ENCODE data around the gene PUSL1.

The PUSL1 gene

DNA sequence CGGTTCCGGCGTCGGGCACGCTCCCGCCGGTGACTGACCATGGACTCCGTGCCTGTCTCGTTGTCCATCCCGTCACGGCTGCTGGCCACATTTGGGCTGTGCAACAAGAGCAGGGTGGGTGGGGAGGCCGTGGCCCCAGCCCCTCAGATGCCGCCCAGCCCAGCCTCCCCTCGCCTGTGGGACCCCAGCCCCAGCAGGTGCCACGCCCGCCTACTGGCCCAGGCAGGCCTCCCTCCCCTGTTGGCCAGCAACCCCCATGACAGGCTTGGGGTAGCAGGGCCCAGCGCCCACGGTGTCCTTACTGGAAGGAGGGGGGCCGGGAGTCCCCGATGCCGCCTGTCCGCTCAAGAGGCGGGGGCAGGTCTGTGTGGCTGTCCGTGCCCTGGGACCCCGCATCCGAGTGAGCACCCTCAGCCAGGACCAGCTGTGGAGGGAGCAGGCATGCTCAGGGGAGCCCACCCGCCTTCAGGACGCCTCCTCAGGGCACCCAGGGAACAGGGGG is 33.7 kb downstream of the PUSL1 start:
- DNase-seq, result no peak

GRCh38 chr1:1342584-1343115 is 34.3 kb downstream of the PUSL1 start:
- DNase-seq, result no peak

DNA sequence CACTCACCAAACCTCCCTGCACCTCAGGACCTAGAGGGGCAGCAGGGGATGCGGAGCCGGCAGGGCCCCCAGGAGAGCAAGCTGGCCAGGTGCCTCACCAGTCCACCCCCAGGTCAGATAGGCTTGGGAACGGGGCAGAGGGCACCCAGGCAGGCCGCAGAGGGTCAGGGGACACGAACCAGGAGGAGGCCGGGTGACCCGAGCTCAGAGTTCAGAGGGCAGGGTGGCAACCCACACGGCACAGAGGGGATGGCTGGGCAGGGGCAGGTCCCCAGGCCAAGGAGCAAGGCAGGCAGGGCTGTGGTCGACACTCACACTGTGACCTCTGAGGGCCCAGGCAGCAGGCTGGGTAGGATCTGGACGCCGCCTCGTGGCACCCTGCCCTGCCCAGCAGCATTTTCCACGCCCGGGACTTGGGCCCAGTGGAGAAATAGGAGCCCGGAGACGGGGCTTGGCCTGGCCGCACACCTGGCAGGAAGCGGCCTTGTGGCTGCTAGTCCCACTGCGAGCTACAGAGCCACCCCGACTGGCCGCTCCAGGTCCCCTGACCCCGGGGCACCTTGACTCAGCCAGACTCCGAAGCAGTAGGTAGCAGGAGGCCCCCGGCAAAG is 35.5 kb downstream of the PUSL1 start:
- DNase-seq, result no peak

GRCh38 chr1:1344655-1345361 is 36.4 kb downstream of the PUSL1 start:
- no peak for DNase-seq

DNA sequence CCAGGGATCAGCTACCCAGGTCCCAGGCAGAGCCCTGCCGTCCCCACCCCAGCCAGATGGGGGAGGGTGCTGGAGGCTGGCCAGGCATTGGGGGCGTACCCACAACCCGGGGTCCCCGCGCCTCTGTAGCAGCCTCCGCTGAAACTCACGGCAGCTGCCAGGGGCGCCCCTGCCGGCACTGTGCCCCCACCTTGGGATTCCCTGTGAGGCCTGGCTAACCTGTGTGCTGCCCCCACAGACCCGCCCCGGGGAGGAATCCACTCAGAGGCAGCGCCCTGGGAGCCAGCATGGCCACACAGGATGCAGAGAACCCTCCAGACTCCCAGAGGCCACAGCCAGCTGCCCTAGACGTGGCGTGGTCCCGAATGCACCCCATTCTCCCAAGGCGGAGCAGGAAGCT is 37.0 kb downstream of the PUSL1 start:
- no peak for DNase-seq

- DNase-seq, result no peak
Measured at GRCh38 chr1:1345860-1346500, 37.6 kb downstream of the PUSL1 start.

DNA sequence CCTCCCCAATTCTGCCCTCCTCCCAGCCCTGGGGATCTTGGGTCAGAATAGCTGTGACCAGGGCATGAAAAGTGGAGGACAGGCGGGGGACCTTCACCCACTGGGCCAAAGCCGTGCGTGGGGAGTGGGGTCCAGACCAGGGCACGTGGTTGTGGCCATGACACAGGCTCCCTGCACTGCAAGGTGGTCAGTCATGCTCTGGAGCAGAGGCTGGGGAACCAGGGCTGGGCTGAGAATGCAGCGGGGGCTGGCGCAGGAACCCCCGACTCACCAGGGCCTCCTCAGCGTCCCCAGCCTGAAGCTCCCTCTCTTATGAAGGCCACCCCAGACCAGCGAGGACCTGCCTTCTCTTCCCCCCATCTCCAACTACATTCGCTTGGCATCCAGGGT is 38.1 kb downstream of the PUSL1 start:
- no peak for DNase-seq

DNA sequence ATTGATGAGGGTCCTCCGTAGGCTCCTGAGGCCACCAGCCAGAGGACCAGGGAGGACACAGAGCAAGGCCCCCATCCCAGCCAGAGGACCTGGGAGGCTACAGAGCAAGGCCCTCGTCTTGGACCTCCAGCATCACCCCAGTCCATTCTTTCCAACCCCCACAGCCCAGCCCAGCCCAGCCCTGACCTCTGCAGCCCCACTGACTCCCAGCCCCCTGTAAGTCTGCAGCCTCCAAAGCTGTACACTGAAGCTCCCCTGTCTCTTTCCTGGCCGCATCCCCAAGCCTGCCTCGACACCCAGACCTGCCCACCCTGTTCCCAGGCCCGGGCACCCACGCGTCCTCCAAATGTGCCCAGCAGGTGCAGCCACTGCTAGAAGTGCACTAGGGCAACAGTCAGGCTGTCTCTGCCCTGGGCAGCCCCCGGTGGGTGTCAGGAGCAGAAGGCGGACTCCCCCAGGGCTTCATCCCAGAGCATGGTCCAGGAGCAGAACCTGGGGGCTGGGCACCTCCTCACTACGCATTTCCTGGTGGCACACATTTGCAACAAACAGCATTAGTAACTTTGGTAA is 38.7 kb downstream of the PUSL1 start:
- DNase-seq, result no peak

- no peak for DNase-seq
Measured at GRCh38 chr1:1347663-1348419, 39.4 kb downstream of the PUSL1 start.

- DNase-seq, result no peak
Measured at GRCh38 chr1:1348420-1349255, 40.2 kb downstream of the PUSL1 start.

GRCh38 chr1:1349256-1350012 is 41.0 kb downstream of the PUSL1 start, which contains the start of gene DVL1:
DVL1 (minus strand) TSS chr1:1349418; CDS start chr1:1349065, 353 bp downstream.
- peak; percentile 74 for DNase-seq

DNA sequence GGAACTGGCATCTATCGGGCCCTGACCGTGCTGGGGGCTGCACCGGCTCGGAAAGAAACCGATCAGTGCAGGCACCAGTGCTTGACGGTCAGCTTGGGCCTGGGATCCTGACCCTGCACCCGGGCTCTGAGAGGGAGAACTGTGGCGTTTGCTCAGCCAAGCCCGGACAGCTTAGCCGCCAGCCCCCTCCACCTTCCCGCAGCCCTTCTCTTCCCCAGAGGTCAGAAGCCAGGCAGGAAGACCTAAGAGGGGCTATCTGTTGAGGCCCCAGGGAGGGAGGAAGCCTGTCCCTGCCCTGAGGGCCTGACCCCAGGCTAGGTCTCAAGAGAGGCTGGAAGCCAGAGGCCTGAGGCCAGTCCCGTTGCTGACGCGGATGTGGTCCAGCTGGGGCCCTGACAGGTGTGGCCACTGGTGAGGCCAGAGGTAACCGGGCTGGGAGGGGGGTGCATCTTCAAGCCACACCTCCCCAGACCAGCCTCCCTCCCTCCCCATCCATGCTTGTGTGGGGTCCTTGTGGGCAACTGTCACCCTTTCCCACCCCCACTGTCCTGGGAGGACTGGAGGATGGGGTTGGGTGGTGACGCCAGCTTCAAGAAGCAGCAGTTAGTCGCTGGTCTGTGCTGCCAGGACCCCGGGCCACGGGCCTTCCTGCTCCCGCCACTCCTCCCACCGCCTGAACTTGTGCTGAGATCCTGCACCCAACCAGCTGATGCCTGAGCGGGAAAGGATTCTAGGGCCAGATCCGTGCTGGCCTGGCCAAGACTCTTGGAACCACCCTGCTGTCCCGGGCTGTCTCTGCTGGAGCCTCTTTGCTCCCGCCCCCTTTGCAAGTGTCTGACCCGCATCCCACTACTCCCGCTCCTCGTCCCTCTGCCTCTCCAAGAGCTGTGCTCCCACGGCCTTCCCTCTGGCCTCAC is 43.4 kb downstream of the PUSL1 start:
- no peak for DNase-seq

- no peak for DNase-seq
Measured at GRCh38 chr1:1352786-1353388, 44.5 kb downstream of the PUSL1 start.

- DNase-seq, result no peak
Measured at GRCh38 chr1:1353389-1354151, 45.2 kb downstream of the PUSL1 start.

DNA sequence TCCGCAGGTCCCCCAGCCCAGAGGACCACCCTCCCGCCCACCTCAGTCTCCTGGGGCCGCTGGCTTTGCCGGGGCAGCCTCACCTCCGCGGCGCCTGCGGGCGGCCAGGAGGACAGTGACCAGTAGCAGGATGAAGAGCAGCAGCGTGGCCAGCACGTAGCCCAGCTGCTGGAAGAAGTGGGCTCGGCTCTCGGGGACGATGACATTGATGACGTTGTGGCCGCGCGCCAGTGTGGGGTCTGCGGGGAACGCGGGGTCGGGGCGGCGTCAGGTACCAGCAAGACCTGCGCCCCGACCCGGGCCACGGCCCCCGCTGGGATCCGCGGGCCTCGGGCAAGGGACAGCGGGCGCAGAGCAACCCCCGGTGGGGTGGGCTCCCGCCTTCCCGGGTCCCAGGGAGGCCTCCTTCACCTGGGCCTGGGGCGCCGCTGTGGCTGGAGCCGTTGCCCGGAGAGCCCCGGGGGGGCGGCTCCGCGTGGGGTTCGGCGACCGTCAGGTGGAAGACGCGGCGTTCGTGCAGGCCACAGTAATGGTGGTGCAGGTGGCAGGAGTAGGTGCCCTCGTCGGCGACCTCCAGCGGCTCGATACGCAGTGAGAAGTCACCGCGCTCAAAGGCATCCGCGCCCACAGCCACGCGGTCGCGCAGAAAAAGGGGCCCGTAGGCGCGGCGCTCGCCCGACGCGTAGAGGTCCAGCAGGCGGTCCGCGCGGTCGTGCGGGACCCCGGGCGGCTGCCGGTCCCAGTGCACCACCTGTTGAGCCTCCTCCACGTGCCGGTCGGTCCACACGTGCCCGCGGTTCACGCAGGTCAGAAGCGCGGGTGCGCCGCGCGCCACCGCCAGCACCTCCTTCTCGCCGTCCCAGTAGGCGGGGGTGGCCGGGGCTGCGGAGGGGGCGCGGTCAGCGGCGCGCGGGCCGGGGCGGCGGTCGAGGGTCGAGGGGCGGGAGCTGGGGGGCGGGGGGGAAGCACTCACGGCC is 46.2 kb downstream of the PUSL1 start:
- peak; percentile 37 for DNase-seq

DNA sequence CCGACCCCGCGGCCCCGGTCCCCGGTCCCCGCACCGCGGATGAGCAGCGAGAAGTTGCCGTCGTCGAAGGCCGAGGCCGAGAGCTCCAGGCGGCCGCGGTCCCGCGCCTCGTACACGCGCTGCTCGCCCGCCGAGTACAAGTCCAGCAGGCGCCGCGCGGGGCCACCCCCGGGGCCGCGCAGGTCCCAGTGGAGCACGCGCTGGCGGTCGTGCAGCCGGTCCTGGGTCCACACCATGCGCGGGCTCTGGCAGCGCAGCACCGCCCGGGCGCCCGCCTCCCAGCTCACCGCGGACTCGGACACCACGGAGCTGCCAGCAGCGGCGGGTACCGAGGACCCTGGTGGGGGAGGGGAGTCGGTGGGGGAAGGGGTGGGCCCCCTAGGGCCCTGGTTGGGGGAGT is 47.0 kb downstream of the PUSL1 start:
- DNase-seq, result no peak

DNA sequence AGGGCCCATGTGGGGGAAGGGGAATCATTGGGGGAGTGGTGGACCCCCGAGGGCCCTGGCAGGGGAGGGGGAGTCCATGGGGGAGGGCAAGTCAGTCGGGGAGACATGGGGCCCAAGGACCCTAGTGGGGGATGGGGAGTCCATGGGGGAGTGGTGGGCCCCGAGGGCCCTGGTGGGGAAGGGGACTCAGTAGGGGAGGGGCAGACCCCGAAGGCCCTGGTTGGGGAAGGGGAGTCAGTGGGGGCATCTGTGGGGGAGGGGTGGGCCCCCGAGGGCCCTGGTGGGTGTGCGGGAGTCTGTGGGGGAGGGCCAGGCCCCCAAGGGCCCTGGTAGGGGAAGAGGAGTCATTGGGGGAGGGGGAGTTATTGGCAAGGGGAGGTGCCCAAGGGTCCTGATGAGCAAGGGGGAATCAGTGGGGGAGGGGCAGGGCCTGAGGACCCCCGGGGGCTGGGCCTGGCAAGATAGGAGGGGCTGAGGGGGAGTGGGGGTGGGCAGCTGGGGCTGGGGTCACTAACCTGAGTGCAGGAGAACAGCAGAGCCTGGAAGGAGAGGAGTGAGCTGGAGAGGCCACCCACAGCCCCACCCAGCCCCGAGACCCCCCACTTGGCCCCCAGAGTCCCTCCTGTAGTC is 47.9 kb downstream of the PUSL1 start:
- DNase-seq, result no peak
